Activated B cell treated with CpG ODN at 0.5 μM for 24 hours (primary cell): Measurements from ENCODE around the gene BNC2. TPM values are rescaled to one million over a fixed set of nuclear protein-coding genes. Genes with fewer than 3 reads are reported as not detected.

Experiments
- ATAC-seq: fragments of 200-7000 bp; cut with Tn5 transposase; one replicate; pipeline ENCODE4 v1.10.0; 2021; ENCODE audit warnings: low read depth, mild to moderate bottlenecking, moderate library complexity
- CTCF ChIA-PET: fragments of 350-600 bp; sonication (Branson Sonifier 250); formaldehyde crosslinking; loops from one replicate; lab custom pipeline; 2021; ENCODE audit warnings: antibody characterized with exemption; lab: Charles Lee
- POLR2A ChIA-PET: fragments of 350-600 bp; sonication (Branson Sonifier 250); formaldehyde crosslinking; loops from one replicate; lab custom pipeline; 2021; ENCODE audit warnings: antibody characterized with exemption; lab: Charles Lee
- DNase-seq: peaks from one replicate; pipeline ENCODE4 v3.0.0; 2022
- H3K27ac Mint-ChIP-seq: one replicate; pipeline ENCODE4 v1.8.0; 2020; ENCODE audit warnings: mixed read lengths
- H3K27me3 Mint-ChIP-seq: one replicate; pipeline ENCODE4 v1.8.0; 2021; ENCODE audit warnings: mixed read lengths
- H3K36me3 Mint-ChIP-seq: one replicate; pipeline ENCODE4 v1.8.0; 2021; ENCODE audit warnings: low read depth, mixed read lengths
- H3K4me1 Mint-ChIP-seq: one replicate; pipeline ENCODE4 v1.8.0; 2021; ENCODE audit warnings: mixed read lengths
- H3K4me3 Mint-ChIP-seq: one replicate; pipeline ENCODE4 v1.8.0; 2020; ENCODE audit warnings: mild to moderate bottlenecking, mixed read lengths
- H3K9me3 Mint-ChIP-seq: one replicate; pipeline ENCODE4 v1.8.0; 2020; ENCODE audit warnings: mixed read lengths
- intact Hi-C: fragments of 100-400 bp; cut with micrococcal nuclease; formaldehyde crosslinking; loops from one replicate; pipeline ENCODE4 v1.15.1; 2024
- total RNA-seq: library from RNA; stranded (reverse); gene quantifications from 2 replicates; pipeline ENCODE4 v1.2.3, GENCODE V29; 2022
- TF ChIP-seq, protein P1 (sequence below): fragments of 200-600 bp; IDR thresholded peaks from one replicate; pipeline ENCODE4 v1.8.0; 2022; ENCODE audit warnings: antibody characterized with exemption, mild to moderate bottlenecking

Gene BNC2
- total RNA-seq, 1 donor from 2014 or later, result not detected

DNA sequence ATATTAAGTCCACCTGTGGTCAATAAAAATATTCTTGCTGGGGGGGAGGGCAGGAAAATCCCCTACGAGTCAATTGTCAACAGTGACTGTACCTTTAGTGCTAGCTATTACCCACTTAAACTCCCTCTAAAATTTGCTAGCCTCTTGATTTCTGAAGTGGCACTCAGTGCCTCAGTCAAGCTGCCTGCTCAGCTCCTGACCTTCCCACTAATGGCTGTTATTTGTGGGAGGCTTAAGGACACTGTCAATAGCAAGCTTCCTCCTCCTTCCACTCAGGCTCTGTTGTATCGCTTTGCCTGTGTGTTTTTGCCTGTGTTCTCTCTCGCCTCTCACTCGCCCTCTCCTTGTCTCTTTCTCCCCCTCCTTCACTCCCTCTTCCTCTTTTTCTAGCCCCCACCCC lies 140.8 kb downstream of the BNC2 start:
- no peaks in the 10 kb centered on the region for H3K36me3 Mint-ChIP-seq
- ATAC-seq, result no peak
- DNase-seq, result no peak

DNA sequence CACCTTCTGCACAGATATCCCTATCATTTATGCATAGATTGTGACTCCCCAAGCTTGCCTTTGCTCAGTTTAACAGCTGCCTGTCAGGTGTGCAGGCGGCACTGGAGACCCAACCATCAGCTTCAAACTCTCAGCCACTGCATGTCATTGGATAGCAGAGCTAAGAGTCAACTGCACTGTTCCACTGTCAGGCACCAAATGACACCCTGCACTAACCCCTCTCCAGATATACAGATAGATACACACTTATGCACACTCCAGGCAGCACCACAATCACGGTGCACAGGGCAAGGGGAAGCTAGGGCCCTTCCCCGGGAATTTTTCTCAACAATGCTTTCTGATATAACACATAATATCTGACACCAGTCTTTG lies 142.3 kb downstream of the BNC2 start:
- Mint-ChIP-seq H3K4me3 (no peak overlapping the region), H3K36me3 (no peaks in the 10 kb centered on the region), H3K4me1 (no peaks in the 10 kb centered on the region), H3K27ac (no peak overlapping the region), H3K27me3 (peaks cover 28% of the 10 kb centered on the region), H3K9me3 (no peaks in the 10 kb centered on the region)
- TF ChIP-seq, protein P1, sequence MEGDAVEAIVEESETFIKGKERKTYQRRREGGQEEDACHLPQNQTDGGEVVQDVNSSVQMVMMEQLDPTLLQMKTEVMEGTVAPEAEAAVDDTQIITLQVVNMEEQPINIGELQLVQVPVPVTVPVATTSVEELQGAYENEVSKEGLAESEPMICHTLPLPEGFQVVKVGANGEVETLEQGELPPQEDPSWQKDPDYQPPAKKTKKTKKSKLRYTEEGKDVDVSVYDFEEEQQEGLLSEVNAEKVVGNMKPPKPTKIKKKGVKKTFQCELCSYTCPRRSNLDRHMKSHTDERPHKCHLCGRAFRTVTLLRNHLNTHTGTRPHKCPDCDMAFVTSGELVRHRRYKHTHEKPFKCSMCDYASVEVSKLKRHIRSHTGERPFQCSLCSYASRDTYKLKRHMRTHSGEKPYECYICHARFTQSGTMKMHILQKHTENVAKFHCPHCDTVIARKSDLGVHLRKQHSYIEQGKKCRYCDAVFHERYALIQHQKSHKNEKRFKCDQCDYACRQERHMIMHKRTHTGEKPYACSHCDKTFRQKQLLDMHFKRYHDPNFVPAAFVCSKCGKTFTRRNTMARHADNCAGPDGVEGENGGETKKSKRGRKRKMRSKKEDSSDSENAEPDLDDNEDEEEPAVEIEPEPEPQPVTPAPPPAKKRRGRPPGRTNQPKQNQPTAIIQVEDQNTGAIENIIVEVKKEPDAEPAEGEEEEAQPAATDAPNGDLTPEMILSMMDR, result no peak
- ChIA-PET POLR2A (no interaction called here), CTCF (no interaction called here)
- ATAC-seq, result no peak
- DNase-seq, result no peak
- intact Hi-C loops, result no loop called here

More for the DNA sequence above, 140.8 kb downstream of the BNC2 start:
- intact Hi-C loops, result no loop called here
- no peaks in the 10 kb centered on the region for H3K4me1 Mint-ChIP-seq
- H3K27ac Mint-ChIP-seq, result no peak overlapping the region
- H3K9me3 Mint-ChIP-seq, result no peaks in the 10 kb centered on the region
- TF ChIP-seq, protein P1, result no peak
- ChIA-PET CTCF (no interaction called here), POLR2A (no interaction called here)
- H3K4me3 Mint-ChIP-seq, result no peak overlapping the region
- peaks cover 28% of the 10 kb centered on the region for H3K27me3 Mint-ChIP-seq

DNA sequence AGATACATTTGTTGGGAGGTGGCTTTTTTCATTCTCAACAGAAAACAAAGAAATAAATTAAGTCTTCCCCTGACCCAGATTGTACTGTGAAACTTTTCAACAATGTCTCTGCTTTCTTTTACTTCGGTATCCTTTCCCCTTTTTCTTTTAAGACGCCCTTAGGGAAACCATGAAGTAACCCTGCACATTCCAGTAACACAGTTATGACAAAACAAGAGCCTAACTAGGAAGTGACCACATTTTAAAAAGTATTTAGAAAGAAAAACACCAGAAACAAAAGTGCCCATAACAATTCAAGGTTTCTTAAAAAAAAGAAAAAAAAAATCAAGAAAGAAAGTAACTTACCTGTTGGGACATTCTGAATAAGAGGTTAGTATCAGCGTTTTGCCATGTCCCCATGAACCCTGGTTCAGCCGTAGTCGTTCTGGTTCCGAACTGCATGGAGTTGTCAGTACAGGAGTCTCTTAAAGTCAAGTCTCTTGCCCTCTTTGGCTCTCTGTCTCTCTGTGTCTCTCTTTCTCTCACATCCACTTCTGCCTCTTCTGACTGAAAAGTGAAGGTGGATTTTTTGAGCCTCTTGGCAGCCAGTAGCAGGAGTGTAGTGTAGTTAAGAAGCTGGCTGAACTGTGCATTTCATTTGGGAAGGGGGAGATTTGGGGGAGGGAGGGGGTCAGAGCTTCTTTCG lies 142.9 kb downstream of the BNC2 start:
- ChIA-PET POLR2A (no interaction called here), CTCF (no interaction called here)
- Mint-ChIP-seq H3K4me1 (no peaks in the 10 kb centered on the region), H3K4me3 (no peak overlapping the region), H3K27ac (no peak overlapping the region), H3K9me3 (no peaks in the 10 kb centered on the region), H3K27me3 (peaks cover 28% of the 10 kb centered on the region), H3K36me3 (no peaks in the 10 kb centered on the region)
- ATAC-seq (no peak), DNase-seq (no peak)
- intact Hi-C loops, result no loop called here
- TF ChIP-seq, protein P1, result no peak

DNA sequence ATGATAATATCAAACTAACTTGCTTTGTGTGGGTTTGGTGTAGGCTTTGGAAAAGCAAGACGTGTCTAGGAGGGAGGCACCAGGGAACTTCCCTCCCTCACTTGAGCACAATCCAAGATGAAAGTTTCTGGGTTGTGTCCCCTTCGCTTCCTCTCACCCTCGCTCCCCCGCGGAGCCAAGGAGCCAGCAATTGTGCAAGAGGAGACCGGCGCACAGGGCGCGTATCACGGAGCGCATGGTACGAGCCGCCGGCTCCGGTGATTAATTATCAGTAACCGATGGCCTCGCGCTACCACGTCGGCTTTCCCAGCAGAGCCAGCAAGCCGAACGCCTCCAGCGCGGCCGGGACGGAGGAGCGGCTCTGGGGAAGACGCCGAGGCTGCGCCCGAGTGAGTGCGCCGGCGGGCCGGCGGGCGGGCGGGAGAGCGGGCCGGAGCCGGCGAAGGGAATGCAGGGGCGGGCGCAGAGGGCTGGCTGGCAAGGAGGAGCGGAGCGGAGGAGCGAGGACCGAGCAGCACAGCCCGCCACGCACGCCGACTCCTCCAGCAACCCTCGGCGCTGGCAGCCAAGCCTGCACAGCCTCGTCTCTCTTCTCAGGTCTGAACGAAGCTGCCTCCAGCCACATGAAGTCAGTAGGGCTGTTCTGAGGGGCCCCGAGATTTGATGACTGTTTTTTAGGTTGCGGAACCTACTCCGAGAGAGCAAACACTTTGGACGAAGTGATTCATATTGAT lies 143.6 kb downstream of the BNC2 start:
- no peak for DNase-seq
- TF ChIP-seq, protein P1, result no peak

DNA sequence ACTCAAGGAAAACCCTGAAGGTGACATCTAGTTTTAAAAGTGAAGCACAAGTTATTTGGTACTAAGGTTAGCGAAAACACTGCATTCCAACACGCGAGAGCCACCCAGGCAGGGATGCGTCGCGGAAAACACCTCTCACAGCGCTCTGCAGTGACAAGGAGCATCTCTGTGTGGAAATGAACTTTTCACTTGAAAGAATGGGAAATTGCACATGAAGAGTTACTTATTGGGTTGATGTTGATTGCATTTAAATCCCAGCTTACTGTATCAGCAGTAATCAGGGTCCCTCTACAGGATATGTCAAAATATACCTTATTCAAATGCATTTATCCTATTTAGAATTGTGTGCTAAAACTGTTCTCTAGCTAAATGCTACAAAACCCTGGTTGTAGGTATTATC lies 144.4 kb downstream of the BNC2 start:
- Mint-ChIP-seq H3K4me1 (no peaks in the 10 kb centered on the region), H3K27me3 (peaks cover 28% of the 10 kb centered on the region), H3K4me3 (no peak overlapping the region), H3K9me3 (no peaks in the 10 kb centered on the region), H3K36me3 (no peaks in the 10 kb centered on the region), H3K27ac (no peak overlapping the region)
- TF ChIP-seq, protein P1, result no peak
- intact Hi-C loops, result no loop called here
- POLR2A ChIA-PET, result no interaction called here
- no peak for DNase-seq
- CTCF ChIA-PET, result no interaction called here
- no peak for ATAC-seq

More for the DNA sequence above, 143.6 kb downstream of the BNC2 start:
- no peaks in the 10 kb centered on the region for H3K36me3 Mint-ChIP-seq
- POLR2A ChIA-PET, result no interaction called here
- no peak overlapping the region for H3K4me3 Mint-ChIP-seq
- intact Hi-C loops, result no loop called here
- ATAC-seq, result no peak
- no peaks in the 10 kb centered on the region for H3K9me3 Mint-ChIP-seq
- H3K4me1 Mint-ChIP-seq, result no peaks in the 10 kb centered on the region
- no peak overlapping the region for H3K27ac Mint-ChIP-seq
- CTCF ChIA-PET, result no interaction called here
- H3K27me3 Mint-ChIP-seq, result peaks cover 28% of the 10 kb centered on the region
